Activated naive CD8-positive, alpha-beta T cell treated with anti-CD3 and anti-CD28 coated beads for 36 hours (primary cell): ENCODE data around the gene OR5D14. TPM values are rescaled to one million over a fixed set of nuclear protein-coding genes. Genes with fewer than 3 reads are reported as not detected.

Experiments
- DNase-seq: peaks from one replicate; pipeline ENCODE4 v3.0.0; 2021
- H3K27ac Mint-ChIP-seq: one replicate; pipeline ENCODE4 v1.8.0; 2022; ENCODE audit warnings: mild to moderate bottlenecking, moderate library complexity, mixed read lengths
- H3K27me3 Mint-ChIP-seq: one replicate; pipeline ENCODE4 v1.8.0; 2022; ENCODE audit warnings: mild to moderate bottlenecking, mixed read lengths
- H3K36me3 Mint-ChIP-seq: one replicate; pipeline ENCODE4 v1.8.0; 2021; ENCODE audit warnings: mild to moderate bottlenecking, mixed read lengths
- H3K4me1 Mint-ChIP-seq: one replicate; pipeline ENCODE4 v1.8.0; 2021; ENCODE audit warnings: mixed read lengths
- H3K4me3 Mint-ChIP-seq: one replicate; pipeline ENCODE4 v1.8.0; 2022; ENCODE audit warnings: mild to moderate bottlenecking, moderate library complexity, mixed read lengths
- H3K9me3 Mint-ChIP-seq: one replicate; pipeline ENCODE4 v1.8.0; 2022; ENCODE audit warnings: mixed read lengths
- total RNA-seq, 2 experiments: library from RNA; stranded (reverse); gene quantifications; one replicate each; pipeline ENCODE4 v1.2.3, GENCODE V29; 2021

The OR5D14 gene
- not detected for total RNA-seq

DNA sequence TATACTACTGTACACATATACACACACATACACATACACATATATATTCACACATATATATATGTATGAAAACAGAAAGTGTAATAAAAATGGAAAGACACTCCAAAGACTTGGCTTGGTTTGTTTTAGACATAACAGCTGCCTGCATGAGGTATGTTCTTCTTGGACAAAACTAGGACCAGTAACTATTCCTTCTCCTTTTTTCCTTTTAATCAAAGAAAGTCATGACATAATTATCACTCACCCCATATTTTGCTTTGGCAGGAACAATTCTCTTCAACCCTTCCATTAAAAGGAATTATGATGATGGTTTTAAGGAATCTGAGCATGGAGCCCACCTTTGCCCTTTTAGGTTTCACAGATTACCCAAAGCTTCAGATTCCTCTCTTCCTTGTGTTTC is at the start of gene OR5D14:
TSS of gene OR5D14 (plus strand) at position 301 of the 400 bp plus-strand sequence. CDS start at position 301, 0 bp downstream.
- H3K27me3 Mint-ChIP-seq = no peaks in the 10 kb centered on the region
- no peaks in the 10 kb centered on the region for H3K4me1 Mint-ChIP-seq
- H3K36me3 Mint-ChIP-seq = no peaks in the 10 kb centered on the region
- peaks cover 3% of the 10 kb centered on the region for H3K9me3 Mint-ChIP-seq
- no peak within 1 kb of the TSS for H3K27ac Mint-ChIP-seq
- H3K4me3 Mint-ChIP-seq = no peak within 1 kb of the TSS
- DNase-seq = no peak

GRCh38 chr11:55773138-55773537 is 22.2 kb upstream of the OR5D14 start, which contains the start of gene OR5D13:
OR5D13 (plus strand) TSS chr11:55773438; CDS start chr11:55773438, 0 bp downstream.
- Mint-ChIP-seq H3K4me1 (no peaks in the 10 kb centered on the region), H3K36me3 (no peaks in the 10 kb centered on the region), H3K4me3 (no peak within 1 kb of the TSS), H3K27me3 (no peaks in the 10 kb centered on the region), H3K9me3 (peaks cover 4% of the 10 kb centered on the region), H3K27ac (no peak within 1 kb of the TSS)
- no peak for DNase-seq

DNA sequence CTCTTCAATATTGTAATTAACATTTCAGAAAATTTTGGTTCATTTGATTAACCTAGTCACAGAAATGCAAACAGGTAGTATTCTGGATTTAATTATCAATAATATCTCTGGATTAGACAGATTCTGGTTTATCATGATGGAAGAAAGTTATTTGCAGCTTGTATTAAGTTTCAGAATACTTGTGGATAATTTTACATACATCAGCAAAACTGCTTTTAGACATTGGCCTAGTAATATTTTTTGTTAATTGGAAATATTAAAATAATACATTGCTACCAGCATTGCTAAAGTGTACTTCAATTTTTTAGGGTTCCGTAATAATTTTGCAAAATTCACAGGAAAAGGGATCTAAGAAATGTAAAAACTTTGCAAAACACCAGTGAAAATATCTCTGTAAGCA is 3.8 kb upstream of the OR5D14 start:
- no peak overlapping the region for H3K4me3 Mint-ChIP-seq
- H3K4me1 Mint-ChIP-seq = no peaks in the 10 kb centered on the region
- no peaks in the 10 kb centered on the region for H3K36me3 Mint-ChIP-seq
- H3K27me3 Mint-ChIP-seq = no peaks in the 10 kb centered on the region
- no peak for DNase-seq
- peaks cover 4% of the 10 kb centered on the region for H3K9me3 Mint-ChIP-seq
- no peak overlapping the region for H3K27ac Mint-ChIP-seq

DNA sequence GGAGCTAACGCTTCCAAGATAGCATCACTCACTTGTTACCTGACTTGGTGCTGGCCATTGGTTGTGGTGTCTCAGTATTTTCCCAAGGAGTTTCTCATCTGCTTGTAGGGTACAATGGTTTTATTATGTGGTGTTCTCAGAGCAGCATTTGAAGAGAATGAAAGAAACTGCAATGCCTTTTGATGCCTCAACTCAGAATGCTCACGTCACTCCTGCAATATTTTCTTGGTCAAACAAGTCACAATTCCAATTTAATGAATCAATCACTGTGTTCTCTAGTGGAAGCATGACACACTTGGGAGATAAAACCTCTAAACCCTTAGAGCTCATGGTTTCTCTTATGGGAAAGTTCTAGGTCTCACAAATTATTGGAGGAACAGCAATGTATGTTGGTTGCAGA is 2.0 kb upstream of the OR5D14 start:
- Mint-ChIP-seq H3K27me3 (no peaks in the 10 kb centered on the region), H3K36me3 (no peaks in the 10 kb centered on the region), H3K27ac (no peak overlapping the region), H3K4me1 (no peaks in the 10 kb centered on the region), H3K4me3 (no peak overlapping the region), H3K9me3 (no peaks in the 10 kb centered on the region)
- DNase-seq = no peak

DNA sequence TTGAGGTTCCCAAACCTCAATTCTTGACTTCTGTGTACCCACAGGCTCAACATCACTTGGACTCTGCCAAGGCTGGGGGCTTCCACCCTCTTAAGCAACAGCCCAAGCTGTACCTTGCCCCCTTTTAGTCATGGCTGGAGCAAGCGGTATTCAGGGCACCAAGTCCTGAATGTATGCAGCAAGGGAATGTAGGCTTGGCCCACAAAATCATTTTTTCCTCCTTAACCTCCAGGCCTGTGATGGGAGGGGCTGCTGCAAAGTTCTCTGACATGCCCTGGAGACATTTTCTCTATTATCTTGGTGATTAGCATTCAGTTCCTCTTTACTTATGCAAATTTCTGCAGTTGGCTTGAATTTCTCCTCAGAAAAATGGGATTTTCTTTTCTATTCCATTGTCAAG is 10.9 kb downstream of the OR5D14 start:
- no peak for DNase-seq
- Mint-ChIP-seq H3K4me1 (no peaks in the 10 kb centered on the region), H3K9me3 (peaks cover 28% of the 10 kb centered on the region), H3K27ac (no peak overlapping the region), H3K36me3 (no peaks in the 10 kb centered on the region), H3K4me3 (no peak overlapping the region), H3K27me3 (no peaks in the 10 kb centered on the region)

- Mint-ChIP-seq H3K27me3 (no peaks in the 10 kb centered on the region), H3K4me3 (no peak within 1 kb of the TSS)
- DNase-seq = no peak
Measured at GRCh38 chr11:55811067-55811466, 15.7 kb downstream of the OR5D14 start, which contains the start of gene OR5L1. OR5L1 (plus strand) TSS chr11:55811367; CDS start chr11:55811467, 100 bp downstream.

GRCh38 chr11:55819330-55819729 is 24.0 kb downstream of the OR5D14 start, which contains the start of gene OR5D18:
OR5D18 (plus strand) TSS chr11:55819630; CDS start chr11:55819630, 0 bp downstream.
- no peak for DNase-seq
- Mint-ChIP-seq H3K36me3 (no peaks in the 10 kb centered on the region), H3K27ac (no peak within 1 kb of the TSS), H3K4me3 (no peak within 1 kb of the TSS), H3K4me1 (no peaks in the 10 kb centered on the region), H3K9me3 (peaks cover 19% of the 10 kb centered on the region), H3K27me3 (no peaks in the 10 kb centered on the region)

More at GRCh38 chr11:55811067-55811466, 15.7 kb downstream of the OR5D14 start, which contains the start of gene OR5L1:
- no peaks in the 10 kb centered on the region for H3K4me1 Mint-ChIP-seq
- no peak within 1 kb of the TSS for H3K27ac Mint-ChIP-seq
- no peaks in the 10 kb centered on the region for H3K36me3 Mint-ChIP-seq
- peaks cover 14% of the 10 kb centered on the region for H3K9me3 Mint-ChIP-seq

GRCh38 chr11:55826919-55827318 is 31.6 kb downstream of the OR5D14 start, which contains the start of gene OR5L2:
OR5L2 (plus strand) TSS chr11:55827219; CDS start chr11:55827219, 0 bp downstream.
- Mint-ChIP-seq H3K36me3 (no peaks in the 10 kb centered on the region), H3K4me1 (no peaks in the 10 kb centered on the region), H3K27ac (no peak within 1 kb of the TSS), H3K27me3 (no peaks in the 10 kb centered on the region), H3K4me3 (no peak within 1 kb of the TSS), H3K9me3 (peaks cover 5% of the 10 kb centered on the region)
- DNase-seq = no peak

DNA sequence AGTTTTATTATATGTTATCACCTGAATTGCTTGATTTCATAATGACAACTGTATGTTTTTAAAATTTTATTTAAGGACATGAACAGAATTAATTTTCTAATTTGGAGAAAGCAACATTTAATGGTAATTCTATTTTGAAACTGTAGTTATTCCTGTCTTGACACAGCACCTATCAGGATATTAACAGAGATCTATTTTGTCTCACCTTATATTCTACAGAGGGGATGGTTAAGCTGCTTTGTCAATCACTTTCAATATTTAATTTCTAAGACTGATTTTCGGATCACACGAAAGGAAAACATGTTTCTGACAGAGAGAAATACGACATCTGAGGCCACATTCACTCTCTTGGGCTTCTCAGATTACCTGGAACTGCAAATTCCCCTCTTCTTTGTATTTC is 43.1 kb downstream of the OR5D14 start, which contains the start of gene OR5D16:
TSS of gene OR5D16 (plus strand) at position 301 of the 400 bp plus-strand sequence. CDS start at position 301, 0 bp downstream.
- peaks cover 10% of the 10 kb centered on the region for H3K9me3 Mint-ChIP-seq
- H3K27ac Mint-ChIP-seq = no peak within 1 kb of the TSS
- no peaks in the 10 kb centered on the region for H3K36me3 Mint-ChIP-seq
- no peak within 1 kb of the TSS for H3K4me3 Mint-ChIP-seq
- no peaks in the 10 kb centered on the region for H3K4me1 Mint-ChIP-seq
- no peak for DNase-seq
- no peaks in the 10 kb centered on the region for H3K27me3 Mint-ChIP-seq

Other genes with a start within 250 kb of the OR5D14 start
- not detected for gene OR4C15, start 241.1 kb upstream of the OR5D14 start, total RNA-seq
- not detected for gene OR4C16, start 223.4 kb upstream of the OR5D14 start, total RNA-seq
- not detected for gene OR4C11, start 187.9 kb upstream of the OR5D14 start, total RNA-seq
- not detected for gene OR4P4, start 160.4 kb upstream of the OR5D14 start, total RNA-seq
- not detected for gene OR4S2, start 147.2 kb upstream of the OR5D14 start, total RNA-seq
- not detected for gene OR4C6, start 133.4 kb upstream of the OR5D14 start, total RNA-seq
- not detected for gene OR5D13, start 22.1 kb upstream of the OR5D14 start, total RNA-seq
- not detected for gene OR5L1, start 15.8 kb downstream of the OR5D14 start, total RNA-seq
- gene OR5D18, start 24.1 kb downstream of the OR5D14 start, total RNA-seq = not detected
- not detected for gene OR5L2, start 31.7 kb downstream of the OR5D14 start, total RNA-seq
- not detected for gene OR5D16, start 43.2 kb downstream of the OR5D14 start, total RNA-seq
- not detected for gene TRIM51, start 87.7 kb downstream of the OR5D14 start, total RNA-seq
- gene OR5W2, start 119.0 kb downstream of the OR5D14 start, total RNA-seq = not detected
- gene OR5I1, start 140.8 kb downstream of the OR5D14 start, total RNA-seq = not detected
- not detected for gene OR10AG1, start 174.4 kb downstream of the OR5D14 start, total RNA-seq
- gene OR5F1, start 199.1 kb downstream of the OR5D14 start, total RNA-seq = not detected
- gene OR5AS1, start 232.1 kb downstream of the OR5D14 start, total RNA-seq = not detected